Astrocyte of the spinal cord (primary cell): ENCODE measurements around the gene HAUS6.

Source experiments
- DNase-seq: peaks from one replicate; pipeline ENCODE4 v3.0.0; 2011; ENCODE audit warnings: low read depth, low spot score
- H3K4me3 ChIP-seq: 2 replicates; pipeline ENCODE4 v1.5.1; 2011; ENCODE audit warnings: low read depth, mild to moderate bottlenecking, low read length, moderate library complexity
- in situ Hi-C: cut with HindIII; loops from 2 replicates; pipeline ENCODE4 v1.10.0; 2017; ENCODE audit warnings: low sequenced_read_pairs
- TF ChIP-seq, protein P1 (sequence below): IDR thresholded peaks from 2 replicates; pipeline ENCODE4 v1.5.1; 2012; ENCODE audit warnings: low read depth, mild to moderate bottlenecking, low read length, inconsistent platforms

Gene HAUS6

DNA sequence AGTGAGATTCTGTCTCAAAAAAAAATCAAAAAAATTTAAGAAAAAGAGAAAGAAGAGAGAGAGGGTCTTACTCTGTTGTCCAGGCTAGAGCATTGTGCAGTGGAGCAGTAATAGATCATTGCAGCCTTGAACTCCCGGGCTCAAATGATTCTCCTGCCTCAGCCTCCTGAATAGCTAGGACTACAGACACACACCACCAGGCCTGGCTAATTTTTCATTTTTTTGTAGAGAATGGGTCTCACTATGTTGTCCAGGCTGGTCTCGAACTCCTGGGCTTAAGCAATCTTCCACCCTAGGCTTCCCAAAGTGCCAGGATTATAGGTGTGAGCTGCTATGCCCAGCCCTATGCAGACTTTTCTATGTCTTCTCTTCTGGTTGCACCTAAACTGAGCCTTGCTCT is 28.5 kb downstream of the HAUS6 start:
- TF ChIP-seq, protein P1, sequence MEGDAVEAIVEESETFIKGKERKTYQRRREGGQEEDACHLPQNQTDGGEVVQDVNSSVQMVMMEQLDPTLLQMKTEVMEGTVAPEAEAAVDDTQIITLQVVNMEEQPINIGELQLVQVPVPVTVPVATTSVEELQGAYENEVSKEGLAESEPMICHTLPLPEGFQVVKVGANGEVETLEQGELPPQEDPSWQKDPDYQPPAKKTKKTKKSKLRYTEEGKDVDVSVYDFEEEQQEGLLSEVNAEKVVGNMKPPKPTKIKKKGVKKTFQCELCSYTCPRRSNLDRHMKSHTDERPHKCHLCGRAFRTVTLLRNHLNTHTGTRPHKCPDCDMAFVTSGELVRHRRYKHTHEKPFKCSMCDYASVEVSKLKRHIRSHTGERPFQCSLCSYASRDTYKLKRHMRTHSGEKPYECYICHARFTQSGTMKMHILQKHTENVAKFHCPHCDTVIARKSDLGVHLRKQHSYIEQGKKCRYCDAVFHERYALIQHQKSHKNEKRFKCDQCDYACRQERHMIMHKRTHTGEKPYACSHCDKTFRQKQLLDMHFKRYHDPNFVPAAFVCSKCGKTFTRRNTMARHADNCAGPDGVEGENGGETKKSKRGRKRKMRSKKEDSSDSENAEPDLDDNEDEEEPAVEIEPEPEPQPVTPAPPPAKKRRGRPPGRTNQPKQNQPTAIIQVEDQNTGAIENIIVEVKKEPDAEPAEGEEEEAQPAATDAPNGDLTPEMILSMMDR, result no peak
- no peak overlapping the region for H3K4me3 ChIP-seq
- in situ Hi-C loops, result no loop called here
- no peak for DNase-seq

- no peak overlapping the region for H3K4me3 ChIP-seq
- no peak for DNase-seq
- in situ Hi-C loops, result no loop called here
- TF ChIP-seq, protein P1, result no peak
Measured at GRCh38 chr9:19057033-19057432, 45.7 kb downstream of the HAUS6 start.

DNA sequence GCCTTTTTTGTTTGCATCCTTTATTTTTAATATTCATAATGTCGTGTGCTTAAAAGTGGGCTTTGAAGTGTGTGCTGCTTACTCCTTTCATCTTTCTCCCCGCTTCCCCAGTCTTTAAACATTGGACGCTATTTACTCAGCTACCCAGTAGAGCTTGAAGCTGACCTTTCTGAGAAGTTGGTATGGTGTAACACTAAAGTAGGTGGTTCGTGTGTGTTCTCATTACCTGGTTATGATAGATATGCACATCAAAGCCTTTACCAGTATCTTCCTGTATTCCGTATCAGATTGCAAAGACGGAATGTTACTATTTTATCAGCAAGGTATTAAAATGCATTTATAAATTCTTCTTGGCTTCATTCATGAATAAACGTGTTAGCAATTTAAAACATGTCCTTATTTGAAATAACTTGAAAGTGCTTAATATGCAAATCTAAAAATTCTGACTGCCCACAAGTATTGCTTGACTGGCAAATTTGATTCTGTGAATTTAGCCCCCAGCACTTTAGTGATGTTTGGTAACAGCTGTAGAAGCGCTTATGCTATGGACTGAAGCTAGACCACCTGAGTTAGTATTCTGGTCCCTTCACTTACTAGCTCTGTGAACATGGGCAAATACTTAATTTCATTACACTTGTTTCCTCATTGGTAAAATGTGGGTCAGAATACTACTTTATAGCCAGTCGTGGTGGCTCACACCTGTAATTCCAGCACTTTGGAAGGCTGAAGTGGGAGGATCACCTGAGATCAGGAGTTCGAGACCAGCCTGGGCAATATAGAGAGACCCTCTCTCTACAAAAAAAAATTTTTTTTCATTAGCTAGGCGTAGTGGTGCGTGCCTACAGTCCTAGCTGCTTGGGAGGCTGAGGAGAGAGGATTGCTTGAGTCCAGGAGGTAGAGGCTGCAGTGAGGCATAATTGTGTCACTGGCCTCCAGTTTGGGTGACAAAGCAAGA is 51.8 kb downstream of the HAUS6 start:
- peak overlapping the region; percentile 71 for H3K4me3 ChIP-seq
- in situ Hi-C loops, result no loop called here
- TF ChIP-seq, protein P1, result no peak
- DNase-seq, result peak; percentile 14

GRCh38 chr9:19049917-19050636 is 52.6 kb downstream of the HAUS6 start:
- in situ Hi-C loops, result no loop called here
- DNase-seq, result peak; percentile 39
- TF ChIP-seq, protein P1, result no peak
- peak overlapping the region; percentile 71 for H3K4me3 ChIP-seq

DNA sequence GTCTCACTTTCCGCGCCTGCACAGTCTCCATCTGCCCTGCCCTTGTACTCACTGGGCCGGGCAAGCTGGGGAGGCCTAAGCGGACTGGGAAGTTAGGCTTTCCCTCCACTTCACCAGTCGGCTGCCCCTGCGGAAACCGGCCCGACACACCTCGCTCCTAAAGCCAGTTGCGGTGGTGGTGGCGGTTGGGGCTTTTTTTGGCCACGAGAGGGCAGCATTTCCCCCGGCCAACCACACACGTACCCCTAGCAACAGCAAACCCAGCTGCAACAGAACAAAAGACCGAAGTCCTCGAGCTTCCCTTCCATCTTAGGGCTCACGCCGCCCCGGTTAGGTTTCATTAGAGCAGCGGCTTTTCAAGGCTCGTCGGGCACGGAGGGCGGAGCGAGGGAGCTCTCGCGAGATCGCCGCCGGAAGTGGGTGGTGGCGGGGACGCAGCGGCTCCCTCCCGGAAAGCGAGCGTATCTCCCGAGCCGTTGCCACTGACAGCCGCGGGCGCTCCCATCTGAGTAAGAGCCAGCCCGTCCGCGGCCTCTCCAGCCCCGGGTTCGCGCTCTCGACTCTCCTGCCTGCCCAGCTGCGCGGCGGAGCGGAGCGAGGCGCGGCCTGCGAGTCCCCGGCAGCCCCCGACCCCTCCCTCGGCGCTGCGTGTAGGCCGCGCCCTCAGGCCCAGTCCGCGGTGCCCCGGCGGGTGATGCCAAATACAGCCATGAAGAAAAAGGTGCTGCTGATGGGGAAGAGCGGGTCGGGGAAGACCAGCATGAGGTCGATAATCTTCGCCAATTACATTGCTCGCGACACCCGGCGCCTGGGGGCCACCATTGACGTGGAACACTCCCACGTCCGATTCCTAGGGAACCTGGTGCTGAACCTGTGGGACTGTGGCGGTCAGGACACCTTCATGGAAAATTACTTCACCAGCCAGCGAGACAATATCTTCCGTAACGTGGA is 53.5 kb downstream of the HAUS6 start, which contains the start of gene RRAGA:
TSS of gene RRAGA (plus strand) at position 462 of the 951 bp plus-strand sequence. CDS start at position 695, 233 bp downstream.
- peak within 1 kb of the TSS; percentile 71 for H3K4me3 ChIP-seq
- peak; percentile 97 for DNase-seq
- in situ Hi-C loops, result no loop called here
- TF ChIP-seq, protein P1, result peak; percentile 88

DNA sequence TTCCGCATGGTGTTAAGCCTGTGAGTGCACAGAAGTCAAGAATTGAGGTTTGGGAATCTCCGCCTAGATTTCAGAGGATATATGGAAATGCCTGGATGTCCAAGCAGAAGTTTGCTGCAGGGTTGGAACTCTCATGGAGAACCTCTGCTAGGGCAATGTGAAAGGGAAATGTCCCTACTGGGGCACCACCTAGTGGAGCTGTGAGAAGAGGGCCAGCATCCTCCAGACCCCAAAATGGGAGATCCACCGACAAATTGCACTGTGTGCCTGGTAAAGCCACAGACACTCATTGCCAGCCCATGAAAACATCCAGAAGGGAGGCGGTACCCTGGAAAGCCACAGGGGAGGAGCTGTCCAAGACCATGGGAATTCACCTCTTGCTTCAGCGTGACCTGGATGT is 66.1 kb downstream of the HAUS6 start:
- DNase-seq, result no peak
- TF ChIP-seq, protein P1, result peak; percentile 28
- no peak overlapping the region for H3K4me3 ChIP-seq
- in situ Hi-C loops, result no loop called here
